HepG2 (cell line): ENCODE results near the gene ZCCHC8. TPM values are rescaled to one million over a fixed set of nuclear protein-coding genes. Genes with fewer than 3 reads are reported as not detected.
A peak's percentile ranks its signal among the peaks of the same experiment; 100 is the strongest.

Experiments
- ATAC-seq: fragments of 200-7000 bp; cut with Tn5 transposase; 3 replicates; pipeline ENCODE4 v1.9.1; 2020; ENCODE audit warnings: mild to moderate bottlenecking, moderate library complexity
- BruUV-seq: library from RNA; stranded (reverse); fragments of 400-500 nt; replicated peaks from 2 replicates; lab custom pipeline; 2021; lab: Mats Ljungman, UMichigan
- CTCF ChIA-PET: fragments of 300-600 bp; formaldehyde crosslinking; extraction: SDS; loops from one replicate; lab custom pipeline; 2021; ENCODE audit warnings: low total read pairs, inconsistent platforms, low intra/inter-chr PET ratio; lab: Yijun Ruan, JAX
- POLR2A ChIA-PET: fragments of 350-600 bp; sonication (Branson Sonifier 250); formaldehyde crosslinking; loops from one replicate; lab custom pipeline; 2020; ENCODE audit warnings: antibody characterized with exemption, inconsistent platforms; lab: Yijun Ruan, JAX
- DNase-seq: peaks from one replicate; pipeline ENCODE4 v3.0.0-alpha.2; 2015; ENCODE audit warnings: low spot score
- FAIRE-seq: peaks from 3 replicates; lab custom pipeline; 2011; peaks lifted over from hg19 to GRCh38; lab: Jason Lieb, UNC
- H2AFZ ChIP-seq: one replicate; pipeline ENCODE4 v1.6.1; 2011; ENCODE audit warnings: low read length, inconsistent platforms
- H3K27ac ChIP-seq: fragments of 300-600 bp; 3 replicates; pipeline ENCODE4 v1.8.0; 2011; ENCODE audit warnings: mixed run types, mild to moderate bottlenecking, mixed read lengths, low read length, inconsistent platforms; ENCODE audit not compliant: insufficient read depth; ENCODE audit errors: extremely low read length
- H3K27me3 ChIP-seq, 2 experiments: fragments of 200-600 bp in 1 of 2; 2 replicates in 1 of 2; 3 replicates in 1 of 2; pipeline versions ENCODE4 v1.6.0 to v1.8.0; 2011; ENCODE audit warnings: low read length in 2 of 2, mild to moderate bottlenecking in 2 of 2, moderate library complexity in 2 of 2, inconsistent platforms in 1 of 2; ENCODE audit not compliant: insufficient read depth in 2 of 2, control insufficient read depth in 1 of 2
- H3K36me3 ChIP-seq, 2 experiments: fragments of 200-600 bp in 1 of 2; replicated peaks in 1 of 2; 2 replicates in 1 of 2; 3 replicates in 1 of 2; pipeline versions ENCODE4 v1.5.1 to v1.8.0; 2011; ENCODE audit warnings: low read length in 2 of 2, inconsistent platforms in 1 of 2; ENCODE audit not compliant: insufficient read depth in 2 of 2, control insufficient read depth in 1 of 2
- H3K4me1 ChIP-seq: 2 replicates; pipeline ENCODE4 v1.5.1; 2012; ENCODE audit warnings: low read length, inconsistent platforms; ENCODE audit not compliant: insufficient read depth
- H3K4me2 ChIP-seq: 2 replicates; pipeline ENCODE4 v1.6.0; 2011; ENCODE audit warnings: low read depth, low read length, inconsistent platforms
- H3K4me3 ChIP-seq, 3 experiments: fragments of 200-600 bp in 1 of 3; sonication (generic), shearing (Covaris generic) in 1 of 3; replicated peaks in 1 of 3; 2 replicates each; pipeline ENCODE4 v1.5.1; 2011 to 2016; ENCODE audit warnings: low read length in 3 of 3, inconsistent platforms in 2 of 3, low read depth in 2 of 3, mild to moderate bottlenecking in 2 of 3, control low read depth in 1 of 3, mixed read lengths in 1 of 3; ENCODE audit not compliant: insufficient read depth in 1 of 3
- H3K79me2 ChIP-seq: one replicate; pipeline ENCODE4 v1.6.1; 2011; ENCODE audit warnings: low read length, inconsistent platforms; ENCODE audit not compliant: insufficient read depth
- H3K9ac ChIP-seq: 2 replicates; pipeline ENCODE4 v1.6.0; 2011; ENCODE audit warnings: mild to moderate bottlenecking, low read depth, low read length, inconsistent platforms; ENCODE audit not compliant: insufficient read depth
- H3K9me3 ChIP-seq: 2 replicates; pipeline ENCODE4 v1.5.1; 2012; ENCODE audit warnings: mild to moderate bottlenecking, low read length
- H4K20me1 ChIP-seq: 2 replicates; pipeline ENCODE4 v1.6.0; 2011; ENCODE audit warnings: inconsistent platforms, mild to moderate bottlenecking, low read length, moderate library complexity; ENCODE audit not compliant: insufficient read depth
- FOXP1 ChIP-seq, 2 experiments: fragments of 450-650 bp in 1 of 2; IDR thresholded peaks; 2 replicates each; pipeline ENCODE4 v1.6.1; 2017 to 2018; ENCODE audit warnings: antibody characterized with exemption in 1 of 2
- NAIF1 ChIP-seq: sonication (generic); formaldehyde crosslinking; IDR thresholded peaks from 2 replicates; pipeline ENCODE4 v1.5.0; 2020; ENCODE audit warnings: mild to moderate bottlenecking, missing genetic modification reagents, borderline replicate concordance
- RBFOX2 ChIP-seq: fragments of 200-400 bp; formaldehyde crosslinking; IDR thresholded peaks from 2 replicates; pipeline ENCODE4 v1.6.1; 2017; ENCODE audit warnings: low read depth, mild to moderate bottlenecking, low read length
- SMARCC2 ChIP-seq: fragments of 450-650 bp; IDR thresholded peaks from 2 replicates; pipeline ENCODE4 v1.6.1; 2017; ENCODE audit warnings: antibody characterized with exemption, mild to moderate bottlenecking
- ZNF20 ChIP-seq: sonication (generic); formaldehyde crosslinking; IDR thresholded peaks from 2 replicates; pipeline ENCODE4 v1.4.0; 2020; ENCODE audit warnings: mild to moderate bottlenecking, moderate library complexity, missing genetic modification reagents
- ZNF713 ChIP-seq: sonication (generic); formaldehyde crosslinking; IDR thresholded peaks from 2 replicates; pipeline ENCODE4 v1.4.0; 2020; ENCODE audit warnings: mild to moderate bottlenecking, missing genetic modification reagents
- ZSCAN31 ChIP-seq: sonication (generic); formaldehyde crosslinking; IDR thresholded peaks from 2 replicates; pipeline ENCODE4 v1.5.0; 2020; ENCODE audit warnings: low read depth, mild to moderate bottlenecking, missing genetic modification reagents
- WGBS: methylation state at CpG from one replicate; pipeline ENCODE4 v1.1.6; 2017; ENCODE audit warnings: low lambda C conversion rate; 5-methylcytosine and 5-hydroxymethylcytosine counted together
- in situ Hi-C: cut with HindIII; loops from 2 replicates; pipeline ENCODE4 v1.10.0; 2017; ENCODE audit warnings: low pct_unique_long_range_greater_than_20kb; ENCODE audit not compliant: extremely low pct_ligation_motif_present
- intact Hi-C: fragments of 100-400 bp; cut with micrococcal nuclease; formaldehyde crosslinking; loops from one replicate; pipeline ENCODE4 v1.10.0; 2022; ENCODE audit not compliant: unreplicated experiment
- polyA plus RNA-seq, 8 experiments: library from polyadenylated mRNA; depleted of rRNA in 3 of 8; stranded (reverse) in 7 of 8; unstranded in 1 of 8; fragments of >200 nt; fragmentation: Illumina TruSeq in 4 of 8; extraction: Trizol in 4 of 8; gene quantifications; 2 replicates each; pipeline versions ENCODE4 v1.2.1 to v1.2.3, GENCODE V29; 2011 to 2016; ENCODE audit warnings: low read depth in 4 of 8, missing spikeins in 1 of 8, mixed read lengths in 1 of 8; ENCODE audit not compliant: insufficient read depth in 1 of 8
- total RNA-seq, 5 experiments: library from RNA; depleted of rRNA; stranded (reverse); fragments of >200 nt; fragmentation: Illumina TruSeq; extraction: Trizol; gene quantifications; 2 replicates each; pipeline ENCODE4 v1.2.3, GENCODE V29; 2016; ENCODE audit warnings: low read depth in 1 of 5
- TF ChIP-seq, protein P1 (sequence below): sonication (generic); formaldehyde crosslinking; IDR thresholded peaks from 2 replicates; pipeline ENCODE4 v1.8.0; 2022; ENCODE audit warnings: low read depth, missing genetic modification reagents
- TF ChIP-seq, protein P2 (sequence below): fragments of 450-650 bp; IDR thresholded peaks from 2 replicates; pipeline ENCODE4 v1.6.1; 2017
- TF ChIP-seq, protein P3 (sequence below): sonication (generic); formaldehyde crosslinking; IDR thresholded peaks from 2 replicates; pipeline ENCODE4 v1.4.0; 2020; ENCODE audit warnings: missing genetic modification reagents, borderline replicate concordance

The ZCCHC8 gene
- total and polyA plus RNA-seq, 2 of the 13 experiments (the other 11 are each of a cell fraction or from before 2014, with no cell fraction given), result 18.6 to 20.9 TPM

DNA sequence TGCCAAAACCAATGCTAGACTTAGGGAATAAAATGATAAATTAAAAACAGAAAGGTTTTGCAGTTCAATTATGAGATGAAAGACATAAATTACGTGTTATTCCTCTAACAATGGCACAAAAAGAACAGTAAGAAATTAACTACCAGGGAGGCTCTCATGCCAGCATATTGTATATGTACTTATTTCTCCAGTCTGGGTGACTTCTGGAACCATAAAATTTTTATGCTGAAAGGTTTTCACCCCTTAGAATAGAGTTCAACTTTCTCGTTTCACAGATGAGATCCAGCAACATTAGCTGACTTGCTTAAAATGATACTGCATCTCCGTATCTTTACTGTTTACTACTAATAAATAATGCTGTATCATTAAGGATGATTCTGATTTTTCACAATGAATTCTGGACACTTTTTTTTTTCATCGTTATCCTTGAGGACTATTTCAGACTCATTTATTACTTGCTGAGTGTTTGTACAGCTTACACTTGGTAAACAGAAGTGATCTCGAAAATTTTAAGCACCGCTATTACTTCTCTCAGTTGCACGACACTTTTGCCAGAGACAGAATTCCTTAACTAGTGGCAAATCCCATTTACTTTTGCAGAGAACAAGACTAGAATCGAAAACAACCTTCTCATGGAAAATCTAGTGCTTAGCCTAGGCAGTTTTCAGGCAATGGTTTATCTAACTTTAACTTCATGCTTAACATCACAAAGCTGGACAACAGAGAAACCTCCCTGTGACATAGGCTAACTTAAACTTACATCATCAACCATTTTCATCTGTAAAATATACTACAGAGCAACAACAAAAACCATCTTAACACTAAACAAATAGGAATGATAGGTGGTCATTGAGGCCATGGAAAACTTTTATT lies 23.4 kb upstream of the ZCCHC8 start:
- peaks cover 5 to 35% of the 10 kb centered on the region in 2 experiments for H3K36me3 ChIP-seq
- H2AFZ ChIP-seq, result no peak overlapping the region
- BruUV-seq, result no TSS peak
- 8% methylated on average over 8 of the region's 8 CpGs for WGBS
- FAIRE-seq, result no peak
- TF ChIP-seq RBFOX2, result peak; percentile 57; the same call in 1 of the 2 replicates
- TF ChIP-seq, protein P1, sequence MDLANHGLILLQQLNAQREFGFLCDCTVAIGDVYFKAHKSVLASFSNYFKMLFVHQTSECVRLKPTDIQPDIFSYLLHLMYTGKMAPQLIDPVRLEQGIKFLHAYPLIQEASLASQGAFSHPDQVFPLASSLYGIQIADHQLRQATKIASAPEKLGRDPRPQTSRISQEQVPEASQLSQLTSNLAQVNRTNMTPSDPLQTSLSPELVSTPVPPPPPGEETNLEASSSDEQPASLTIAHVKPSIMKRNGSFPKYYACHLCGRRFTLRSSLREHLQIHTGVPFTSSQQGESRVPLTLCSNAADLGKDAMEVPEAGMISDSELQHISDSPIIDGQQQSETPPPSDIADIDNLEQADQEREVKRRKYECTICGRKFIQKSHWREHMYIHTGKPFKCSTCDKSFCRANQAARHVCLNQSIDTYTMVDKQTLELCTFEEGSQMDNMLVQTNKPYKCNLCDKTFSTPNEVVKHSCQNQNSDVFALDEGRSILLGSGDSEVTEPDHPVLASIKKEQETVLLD, result no peak
- ATAC-seq, result no peak
- no peaks in the 10 kb centered on the region for H3K9me3 ChIP-seq
- CTCF ChIA-PET, result no interaction called here
- H3K9ac ChIP-seq, result peak overlapping the region; percentile 74
- peak overlapping the region; percentile 53 to 95 (median 68) for H3K4me3 ChIP-seq
- no peak for DNase-seq
- peaks cover 56% of the 10 kb centered on the region for H4K20me1 ChIP-seq
- intact Hi-C loops, result loop anchor here (10.0 kb wide), 1 partner anchor 231 kb away; the partner anchor contains the start of gene DENR
- in situ Hi-C loops, result no loop called here
- H3K4me1 ChIP-seq, result peaks cover 44% of the 10 kb centered on the region
- peaks cover 92% of the 10 kb centered on the region for H3K79me2 ChIP-seq
- H3K4me2 ChIP-seq, result peak overlapping the region; percentile 91
- no peaks in the 10 kb centered on the region; a peak in 1 of 5 replicates for H3K27me3 ChIP-seq
- POLR2A ChIA-PET, result interaction anchor here (1.0 to 2.5 kb wide), 3 partner anchors 9 to 23 kb away, joined by 3 to 16 read pairs (median 5); partner anchors contain the start of gene ZCCHC8
- H3K27ac ChIP-seq, result peak overlapping the region; percentile 28

DNA sequence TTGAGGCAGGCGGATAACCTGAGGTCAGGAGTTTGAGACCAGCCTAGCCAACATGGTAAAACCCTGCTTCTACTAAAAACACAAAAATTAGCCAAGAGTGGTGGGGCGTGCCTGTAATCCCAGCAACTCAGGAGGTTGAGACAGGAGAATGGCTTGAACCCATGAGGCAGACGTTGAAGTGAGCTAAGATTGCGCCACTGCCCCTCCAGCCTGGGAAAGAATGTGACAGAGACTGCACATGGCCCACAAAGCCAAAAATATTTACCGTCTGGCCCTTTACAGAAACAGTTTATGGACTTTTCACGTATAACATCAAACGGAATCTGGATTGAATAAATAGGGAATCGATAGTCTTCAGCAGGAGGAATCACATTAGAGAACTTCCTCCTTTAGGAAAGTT lies 22.5 kb upstream of the ZCCHC8 start:
- intact Hi-C loops (loop anchor here (10.0 kb wide), 1 partner anchor 232 kb away; the partner anchor contains the start of gene DENR), in situ Hi-C loops (no loop called here)
- peaks cover 92% of the 10 kb centered on the region for H3K79me2 ChIP-seq
- H3K36me3 ChIP-seq, result peaks cover 5 to 42% of the 10 kb centered on the region in 2 experiments
- peak overlapping the region; percentile 39; the same call in 1 of the 2 replicates for H3K9ac ChIP-seq
- CTCF ChIA-PET, result no interaction called here
- no peak overlapping the region for H2AFZ ChIP-seq
- H4K20me1 ChIP-seq, result peaks cover 56% of the 10 kb centered on the region
- POLR2A ChIA-PET, result interaction anchor here (1.0 to 2.5 kb wide), 4 partner anchors 8 to 123 kb away, joined by 4 to 16 read pairs (median 4); partner anchors contain the start of gene ZCCHC8
- peak; percentile 15; the same call in 1 of the 3 replicates for ATAC-seq
- H3K9me3 ChIP-seq, result no peaks in the 10 kb centered on the region
- peak overlapping the region; percentile 91 for H3K4me2 ChIP-seq
- H3K4me3 ChIP-seq, result peak overlapping the region; percentile 53 to 95 (median 68)
- BruUV-seq, result no TSS peak
- peak; percentile 65 for DNase-seq
- peak; percentile 58 for FAIRE-seq
- H3K4me1 ChIP-seq, result peaks cover 36% of the 10 kb centered on the region
- H3K27ac ChIP-seq, result no peak overlapping the region
- H3K27me3 ChIP-seq, result no peaks in the 10 kb centered on the region; a peak in 1 of 5 replicates
- 27% methylated on average over 8 of the region's 8 CpGs for WGBS
- TF ChIP-seq SMARCC2 (no peak), ZNF20 (CRISPR knock-in tag) (no peak), NAIF1 (CRISPR knock-in tag) (no peak), ZNF713 (CRISPR knock-in tag) (no peak), FOXP1 (IDR thresholded peaks at IDR 0.05) (no peak), FOXP1 (CRISPR knock-in tag; IDR thresholded peaks at IDR 0.05) (0 out of 2 replicates have a peak, but pooled peaks have one; percentile 16), ZSCAN31 (CRISPR knock-in tag) (no peak)
- TF ChIP-seq, protein P2, sequence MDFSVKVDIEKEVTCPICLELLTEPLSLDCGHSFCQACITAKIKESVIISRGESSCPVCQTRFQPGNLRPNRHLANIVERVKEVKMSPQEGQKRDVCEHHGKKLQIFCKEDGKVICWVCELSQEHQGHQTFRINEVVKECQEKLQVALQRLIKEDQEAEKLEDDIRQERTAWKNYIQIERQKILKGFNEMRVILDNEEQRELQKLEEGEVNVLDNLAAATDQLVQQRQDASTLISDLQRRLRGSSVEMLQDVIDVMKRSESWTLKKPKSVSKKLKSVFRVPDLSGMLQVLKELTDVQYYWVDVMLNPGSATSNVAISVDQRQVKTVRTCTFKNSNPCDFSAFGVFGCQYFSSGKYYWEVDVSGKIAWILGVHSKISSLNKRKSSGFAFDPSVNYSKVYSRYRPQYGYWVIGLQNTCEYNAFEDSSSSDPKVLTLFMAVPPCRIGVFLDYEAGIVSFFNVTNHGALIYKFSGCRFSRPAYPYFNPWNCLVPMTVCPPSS, result no peak
- TF ChIP-seq, protein P3, sequence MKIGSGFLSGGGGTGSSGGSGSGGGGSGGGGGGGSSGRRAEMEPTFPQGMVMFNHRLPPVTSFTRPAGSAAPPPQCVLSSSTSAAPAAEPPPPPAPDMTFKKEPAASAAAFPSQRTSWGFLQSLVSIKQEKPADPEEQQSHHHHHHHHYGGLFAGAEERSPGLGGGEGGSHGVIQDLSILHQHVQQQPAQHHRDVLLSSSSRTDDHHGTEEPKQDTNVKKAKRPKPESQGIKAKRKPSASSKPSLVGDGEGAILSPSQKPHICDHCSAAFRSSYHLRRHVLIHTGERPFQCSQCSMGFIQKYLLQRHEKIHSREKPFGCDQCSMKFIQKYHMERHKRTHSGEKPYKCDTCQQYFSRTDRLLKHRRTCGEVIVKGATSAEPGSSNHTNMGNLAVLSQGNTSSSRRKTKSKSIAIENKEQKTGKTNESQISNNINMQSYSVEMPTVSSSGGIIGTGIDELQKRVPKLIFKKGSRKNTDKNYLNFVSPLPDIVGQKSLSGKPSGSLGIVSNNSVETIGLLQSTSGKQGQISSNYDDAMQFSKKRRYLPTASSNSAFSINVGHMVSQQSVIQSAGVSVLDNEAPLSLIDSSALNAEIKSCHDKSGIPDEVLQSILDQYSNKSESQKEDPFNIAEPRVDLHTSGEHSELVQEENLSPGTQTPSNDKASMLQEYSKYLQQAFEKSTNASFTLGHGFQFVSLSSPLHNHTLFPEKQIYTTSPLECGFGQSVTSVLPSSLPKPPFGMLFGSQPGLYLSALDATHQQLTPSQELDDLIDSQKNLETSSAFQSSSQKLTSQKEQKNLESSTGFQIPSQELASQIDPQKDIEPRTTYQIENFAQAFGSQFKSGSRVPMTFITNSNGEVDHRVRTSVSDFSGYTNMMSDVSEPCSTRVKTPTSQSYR (CRISPR knock-in tag), result no peak
